ENCODE data around the gene CYBC1.

DNA sequence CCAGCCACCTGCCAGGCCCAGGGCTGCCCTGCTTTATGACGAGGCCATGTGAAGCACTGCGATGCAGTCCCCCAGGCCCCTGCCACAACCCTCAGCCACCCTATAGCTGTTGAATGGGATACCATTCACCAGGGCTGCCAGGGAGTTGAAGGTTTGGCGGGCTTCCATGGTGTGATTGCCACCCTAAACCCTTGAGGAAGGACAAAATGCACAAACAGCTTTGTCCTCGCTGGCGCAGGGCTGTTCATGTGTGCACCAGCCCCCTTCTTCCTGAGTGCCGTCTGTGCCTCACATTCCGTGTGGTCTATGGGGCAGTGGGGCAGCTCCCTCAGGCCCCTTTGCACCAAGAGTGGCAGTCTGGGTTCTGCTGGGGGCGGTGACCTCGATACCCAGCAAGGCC, 33.3 kb upstream of the CYBC1 start:
- TF ChIP-seq ZFX (IDR thresholded peaks at IDR 0.05; ENCODE audit: borderline replicate concordance) (no peak), CTCF (IDR thresholded peaks at IDR 0.05) (no peak)
